ENCODE measurements around the gene CPNE1. TPM values are rescaled to one million over a fixed set of nuclear protein-coding genes. Genes with fewer than 3 reads are reported as not detected.

The CPNE1 gene
- total and polyA plus RNA-seq, 8 donors: 59.7 to 138 (median 75.2) TPM

- Histone ChIP-seq H3K36me3 (peaks cover 9 to 36% (median 17%) of the 10 kb centered on the region in 3 donors), H3K27me3 (no peaks in the 10 kb centered on the region), H3K4me1 (peaks cover 0 to 15% (median 6%) of the 10 kb centered on the region in 3 donors), H3K9me3 (no peaks in the 10 kb centered on the region), H3K27ac (peak overlapping the region; percentile 75 to 82 (median 78)), H3K4me3 (peak overlapping the region; percentile 69 to 93 (median 90))
- FAIRE-seq (no peak), ATAC-seq (no peak), DNase-seq (no peak)
- TF ChIP-seq CTCF (IDR thresholded peaks at IDR 0.05): no peak
- intact Hi-C loops (cut with DNase I): no loop called here
- 9 to 11% methylated on average over 6 of the region's 6 CpGs for WGBS, 2 donors
Measured at GRCh38 chr20:35699957-35700624, 35.4 kb upstream of the CPNE1 start.

GRCh38 chr20:35699127-35699956 lies 34.6 kb upstream of the CPNE1 start, which contains the start of the genes NFS1 and ROMO1:
TSS of gene NFS1 (minus strand) at chr20:35699352. CDS start at chr20:35699288, 64 bp downstream.
TSS of gene ROMO1 (plus strand) at chr20:35699405. CDS start at chr20:35699633, 228 bp downstream.
- intact Hi-C loops (cut with DNase I): no loop called here
- H3K9me3 ChIP-seq: no peaks in the 10 kb centered on the region
- DNase-seq: peak; percentile 74 to 93 (median 80)
- H3K27ac ChIP-seq: peak within 1 kb of the TSS; percentile 75 to 82 (median 78)
- H3K4me1 ChIP-seq: peaks cover 0 to 15% (median 6%) of the 10 kb centered on the region in 3 donors
- 0% methylated on average over 67 to 81 of the region's 81 CpGs for WGBS, 2 donors
- no peak for TF ChIP-seq CTCF (IDR thresholded peaks at IDR 0.05)
- peak within 1 kb of the TSS; percentile 69 to 93 (median 90) for H3K4me3 ChIP-seq
- no peaks in the 10 kb centered on the region for H3K27me3 ChIP-seq
- H3K36me3 ChIP-seq: peaks cover 5 to 29% (median 11%) of the 10 kb centered on the region in 3 donors
- ATAC-seq: peak; percentile 90 to 97 (median 94)
- no peak for FAIRE-seq

- intact Hi-C loops (cut with DNase I): no loop called here
- Histone ChIP-seq H3K4me3 (peak overlapping the region; percentile 69 to 93 (median 90)), H3K9me3 (no peaks in the 10 kb centered on the region), H3K27me3 (no peaks in the 10 kb centered on the region), H3K27ac (peak overlapping the region; percentile 75 to 82 (median 78)), H3K4me1 (peaks cover 0 to 15% (median 6%) of the 10 kb centered on the region in 3 donors), H3K36me3 (peaks cover 0 to 29% (median 3%) of the 10 kb centered on the region in 3 donors)
- FAIRE-seq (no peak), ATAC-seq (peak; percentile 31 to 55 (median 46)), DNase-seq (peak in 1 of 6 donors; percentile 61)
- WGBS, 2 donors: 3% methylated on average over 37 of the region's 37 CpGs
- no peak for TF ChIP-seq CTCF (IDR thresholded peaks at IDR 0.05)
Measured at GRCh38 chr20:35698298-35699126, 33.8 kb upstream of the CPNE1 start.

GRCh38 chr20:35697696-35698297 lies 33.1 kb upstream of the CPNE1 start:
- peak overlapping the region in 3 of 4 donors; percentile 69 to 93 (median 89) for H3K4me3 ChIP-seq
- FAIRE-seq (no peak), DNase-seq (no peak), ATAC-seq (no peak)
- H3K27ac ChIP-seq: no peak overlapping the region
- peaks cover 0 to 24% (median 0%) of the 10 kb centered on the region in 3 donors for H3K36me3 ChIP-seq
- 40 to 44% methylated on average over 9 of the region's 9 CpGs for WGBS, 2 donors
- peaks cover 0 to 15% (median 6%) of the 10 kb centered on the region in 3 donors for H3K4me1 ChIP-seq
- no peaks in the 10 kb centered on the region for H3K9me3 ChIP-seq
- H3K27me3 ChIP-seq: no peaks in the 10 kb centered on the region
- intact Hi-C loops (cut with DNase I): no loop called here
- TF ChIP-seq CTCF (IDR thresholded peaks at IDR 0.05): no peak

All from pancreas (tissue), 10 donors.